Fibroblast of mammary gland (primary cell): ENCODE results near the gene ABR.

ENCODE experiments used
- DNase-seq: peaks from one replicate; pipeline ENCODE4 v3.0.0-alpha.2; 2010; ENCODE audit warnings: low read depth
- H3K4me3 ChIP-seq: 2 replicates; pipeline ENCODE4 v1.5.1; 2011; ENCODE audit warnings: low read depth, mild to moderate bottlenecking, low read length, moderate library complexity; ENCODE audit not compliant: control insufficient read depth
- CTCF ChIP-seq: conservative IDR thresholded peaks from 2 replicates; pipeline ENCODE4 v1.5.1; 2011; ENCODE audit warnings: low read depth, low read length, inconsistent platforms; ENCODE audit not compliant: control insufficient read depth, insufficient read depth

The ABR gene

GRCh38 chr17:1149869-1150268 lies 29.9 kb downstream of the ABR start:
- no peak overlapping the region for H3K4me3 ChIP-seq
- no peak for TF ChIP-seq CTCF
- no peak for DNase-seq

- no peak overlapping the region for H3K4me3 ChIP-seq
- DNase-seq, result peak; percentile 56
- peak; percentile 52 for TF ChIP-seq CTCF
These were observed 32.1 kb downstream of the ABR start for GRCh38 chr17:1147664-1148063.

- H3K4me3 ChIP-seq, result no peak overlapping the region
- DNase-seq, result no peak
- no peak for TF ChIP-seq CTCF
These were observed 33.1 kb downstream of the ABR start for GRCh38 chr17:1146561-1147265.

- TF ChIP-seq CTCF, result no peak
- no peak for DNase-seq
- H3K4me3 ChIP-seq, result no peak overlapping the region
These were observed 34.3 kb downstream of the ABR start for GRCh38 chr17:1145311-1145986.

- DNase-seq, result no peak
- no peak for TF ChIP-seq CTCF
- no peak overlapping the region for H3K4me3 ChIP-seq
These were observed 35.6 kb downstream of the ABR start for GRCh38 chr17:1144162-1144561.

GRCh38 chr17:1143573-1143972 lies 36.2 kb downstream of the ABR start:
- no peak for TF ChIP-seq CTCF

More at GRCh38 chr17:1143573-1143972, 36.2 kb downstream of the ABR start:
- no peak overlapping the region for H3K4me3 ChIP-seq
- DNase-seq, result no peak
